IPS-15b (cell line): ENCODE results near the gene OPN3.
"Not testable (repeated sequence)": the region's sequence is repeated elsewhere in the genome, so short reads cannot be mapped to it uniquely, and the experiment has no call there.

Experiments
- H3K27me3 ChIP-seq: one replicate; pipeline ENCODE4 v1.6.1; 2013; ENCODE audit warnings: low read length; ENCODE audit not compliant: control insufficient read depth, insufficient read depth
- H3K36me3 ChIP-seq: one replicate; pipeline ENCODE4 v1.6.1; 2013; ENCODE audit warnings: low read length; ENCODE audit not compliant: control insufficient read depth, insufficient read depth
- H3K4me1 ChIP-seq: one replicate; pipeline ENCODE4 v1.6.1; 2013; ENCODE audit warnings: mild to moderate bottlenecking, low read length; ENCODE audit not compliant: control insufficient read depth, insufficient read depth
- H3K4me3 ChIP-seq: one replicate; pipeline ENCODE4 v1.5.1; 2013; ENCODE audit warnings: low read depth, low read length
- H3K9ac ChIP-seq: one replicate; pipeline ENCODE4 v1.6.1; 2013; ENCODE audit warnings: low read depth, mild to moderate bottlenecking, low read length
- H3K9me3 ChIP-seq: one replicate; pipeline ENCODE4 v1.6.1; 2013; ENCODE audit warnings: mild to moderate bottlenecking, low read length; ENCODE audit not compliant: control insufficient read depth, insufficient read depth

OPN3 gene

GRCh38 chr1:241666419-241666818 lies 26.2 kb upstream of the OPN3 start:
- Histone ChIP-seq H3K9ac (no peak overlapping the region), H3K4me3 (no peak overlapping the region), H3K36me3 (no peaks in the 10 kb centered on the region)

DNA sequence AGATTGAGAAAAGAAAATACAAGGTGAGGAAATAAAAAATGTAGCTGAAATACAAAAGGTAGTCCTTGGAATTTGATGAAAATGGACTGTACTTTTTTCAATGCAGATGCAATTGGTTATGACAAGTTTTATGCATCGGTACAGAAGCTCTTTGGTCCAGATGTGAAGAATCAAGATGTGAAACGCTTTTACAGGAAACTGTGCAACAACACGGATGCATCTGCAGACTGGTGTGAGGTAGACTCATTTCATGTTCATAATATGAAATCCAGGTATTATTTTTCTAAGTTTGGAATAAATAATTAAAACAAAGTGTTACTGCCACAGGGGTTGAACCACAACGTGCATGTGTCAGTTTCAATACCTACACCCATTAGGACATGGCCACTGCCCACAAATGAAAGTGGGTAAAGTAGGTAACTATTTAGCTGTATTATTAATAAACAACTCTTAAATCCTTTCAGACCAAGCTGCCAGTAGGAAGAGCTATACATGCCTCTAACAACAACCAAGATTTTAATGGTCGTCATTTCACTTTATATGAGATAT lies 20.3 kb upstream of the OPN3 start:
- Histone ChIP-seq H3K4me3 (no peak overlapping the region), H3K4me1 (no peaks in the 10 kb centered on the region), H3K36me3 (no peaks in the 10 kb centered on the region), H3K27me3 (no peaks in the 10 kb centered on the region), H3K9me3 (no peaks in the 10 kb centered on the region), H3K9ac (no peak overlapping the region)

More at GRCh38 chr1:241666419-241666818, 26.2 kb upstream of the OPN3 start:
- Histone ChIP-seq H3K9me3 (no peaks in the 10 kb centered on the region), H3K27me3 (no peaks in the 10 kb centered on the region), H3K4me1 (no peaks in the 10 kb centered on the region)

DNA sequence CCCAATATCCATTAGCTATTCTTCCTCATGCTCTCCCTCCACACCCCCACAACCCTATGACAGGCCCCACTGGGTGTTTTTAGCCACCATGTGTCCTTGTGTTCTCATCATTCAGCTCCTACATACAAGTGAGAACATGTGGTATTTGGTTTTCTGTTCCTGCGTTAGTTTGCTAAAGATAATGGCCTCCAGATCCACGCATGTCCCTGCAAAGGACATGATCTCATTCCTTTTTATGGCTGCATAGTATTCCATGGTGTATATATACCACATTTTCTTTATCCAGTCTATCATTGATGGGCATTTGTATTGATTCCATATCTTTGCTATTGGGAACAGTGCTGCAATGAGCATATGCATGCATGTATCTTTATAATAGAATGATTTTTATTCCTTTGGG lies 18.8 kb upstream of the OPN3 start:
- not testable (repeated sequence) for H3K4me1 ChIP-seq, H3K36me3 ChIP-seq, H3K9ac ChIP-seq, H3K9me3 ChIP-seq, H3K27me3 ChIP-seq, H3K4me3 ChIP-seq

- Histone ChIP-seq H3K4me3 (no peak overlapping the region), H3K9me3 (no peaks in the 10 kb centered on the region), H3K27me3 (no peaks in the 10 kb centered on the region), H3K36me3 (no peaks in the 10 kb centered on the region), H3K4me1 (no peaks in the 10 kb centered on the region), H3K9ac (no peak overlapping the region)
Measured at GRCh38 chr1:241658081-241658793, 18.1 kb upstream of the OPN3 start.

DNA sequence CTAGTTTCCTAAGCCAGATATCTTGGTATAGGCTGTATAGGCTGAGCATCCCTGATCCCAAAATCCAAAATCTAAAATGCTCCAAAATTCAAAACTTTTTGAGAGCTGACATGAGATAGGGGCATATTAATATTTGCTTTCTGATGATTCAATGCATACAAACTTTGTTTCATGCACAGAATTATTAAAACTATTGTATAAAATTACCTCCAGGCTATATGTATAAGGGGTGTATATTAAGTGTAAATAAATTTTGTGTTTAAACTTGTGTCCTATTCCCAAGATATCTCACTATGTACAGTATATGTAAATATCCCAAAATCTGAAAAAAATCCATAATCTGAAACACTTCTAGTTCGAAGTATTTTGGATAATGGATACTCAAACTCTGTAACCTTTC lies 14.5 kb upstream of the OPN3 start:
- Histone ChIP-seq H3K9ac (no peak overlapping the region), H3K4me3 (no peak overlapping the region), H3K4me1 (no peaks in the 10 kb centered on the region), H3K9me3 (no peaks in the 10 kb centered on the region), H3K36me3 (no peaks in the 10 kb centered on the region), H3K27me3 (no peaks in the 10 kb centered on the region)

DNA sequence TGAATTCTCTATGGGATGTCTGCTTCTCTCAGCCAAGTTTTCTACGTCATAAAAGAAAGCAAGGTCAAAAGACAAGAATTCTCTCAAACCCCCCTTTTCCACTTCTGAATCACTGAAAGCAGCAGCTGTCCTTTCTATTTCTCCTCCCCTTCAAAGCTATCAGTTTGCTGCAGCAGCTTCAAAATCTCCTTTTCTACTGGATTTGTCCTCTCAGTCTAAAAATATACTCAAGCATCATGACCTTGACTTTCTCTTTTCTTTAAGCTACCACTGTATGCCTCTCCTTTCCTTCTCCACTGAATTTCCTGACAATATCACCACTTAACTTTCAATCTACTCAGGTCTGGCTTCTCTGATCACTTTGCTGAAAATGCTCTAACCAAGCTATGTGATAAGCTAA lies 13.8 kb upstream of the OPN3 start:
- Histone ChIP-seq H3K36me3 (no peaks in the 10 kb centered on the region), H3K4me3 (no peak overlapping the region), H3K9ac (no peak overlapping the region), H3K4me1 (no peaks in the 10 kb centered on the region), H3K9me3 (no peaks in the 10 kb centered on the region), H3K27me3 (no peaks in the 10 kb centered on the region)

DNA sequence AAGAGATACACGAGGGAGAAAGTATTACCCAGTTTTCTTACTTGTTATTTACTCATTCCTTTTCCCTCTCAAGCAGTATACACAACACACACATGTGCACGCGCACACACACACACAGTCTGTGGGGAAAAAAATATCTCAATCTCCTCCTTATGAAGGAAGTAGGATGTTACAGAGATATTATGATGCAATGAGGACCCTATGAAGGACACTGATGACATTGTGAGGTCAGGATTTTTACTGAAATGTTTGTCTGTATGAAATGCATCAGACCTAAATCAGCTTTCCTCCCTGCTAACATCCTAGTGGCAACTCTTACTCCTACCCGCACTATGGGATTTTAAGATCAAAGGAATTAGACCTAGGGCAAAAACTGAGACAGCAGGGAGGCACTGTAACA lies 11.8 kb upstream of the OPN3 start, which contains the start of gene WDR64:
Gene WDR64 (plus strand): TSS at position 270 of the 400 bp plus-strand sequence. CDS start 204 bp downstream, outside the sequence.
- H3K27me3 ChIP-seq, result no peaks in the 10 kb centered on the region
- no peak within 1 kb of the TSS for H3K9ac ChIP-seq
- no peaks in the 10 kb centered on the region for H3K36me3 ChIP-seq
- H3K4me3 ChIP-seq, result no peak within 1 kb of the TSS
- no peaks in the 10 kb centered on the region for H3K9me3 ChIP-seq
- no peaks in the 10 kb centered on the region for H3K4me1 ChIP-seq

DNA sequence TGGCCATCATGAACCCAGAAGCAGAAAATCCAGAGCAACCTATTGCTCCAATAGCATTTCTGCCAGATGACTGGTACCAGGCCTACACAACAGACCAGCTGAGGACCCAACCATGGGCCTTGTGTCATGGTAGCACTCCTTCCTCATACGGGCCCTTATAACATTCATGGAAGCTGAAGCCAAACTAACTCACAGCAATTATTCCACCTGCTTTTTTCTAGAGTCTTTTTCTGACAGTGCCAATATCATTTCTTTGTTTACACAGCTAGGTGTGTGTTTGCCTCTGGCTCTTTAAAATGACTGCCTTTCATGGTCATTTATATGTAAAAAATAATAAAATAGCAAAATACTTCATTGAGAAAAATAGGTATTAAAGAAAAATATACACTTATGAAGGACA lies 8.0 kb upstream of the OPN3 start:
- Histone ChIP-seq H3K9ac (no peak overlapping the region), H3K9me3 (no peaks in the 10 kb centered on the region), H3K4me1 (no peaks in the 10 kb centered on the region), H3K36me3 (no peaks in the 10 kb centered on the region), H3K4me3 (no peak overlapping the region), H3K27me3 (no peaks in the 10 kb centered on the region)

DNA sequence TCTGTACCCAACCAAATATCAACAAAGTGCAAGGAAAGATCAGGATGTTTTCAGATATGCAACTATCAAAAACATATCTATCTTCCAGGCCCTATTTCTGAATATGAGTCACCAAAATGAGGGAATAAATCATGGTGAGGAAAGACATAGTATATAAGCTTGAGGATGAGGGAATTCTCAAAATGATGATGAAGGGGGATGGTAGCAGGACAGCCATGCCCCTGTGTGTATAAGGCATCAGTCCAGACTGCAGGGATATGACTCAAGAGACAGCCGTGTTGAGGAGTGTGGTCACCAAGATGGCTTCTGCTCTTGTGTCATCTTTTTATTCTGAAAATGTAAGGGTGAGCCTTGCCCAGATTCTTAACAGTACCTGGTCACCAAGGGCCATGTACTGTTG lies 7.5 kb upstream of the OPN3 start:
- Histone ChIP-seq H3K9ac (no peak overlapping the region), H3K36me3 (no peaks in the 10 kb centered on the region), H3K4me1 (no peaks in the 10 kb centered on the region), H3K4me3 (no peak overlapping the region), H3K9me3 (no peaks in the 10 kb centered on the region), H3K27me3 (no peaks in the 10 kb centered on the region)

- no peaks in the 10 kb centered on the region for H3K9me3 ChIP-seq
- H3K4me3 ChIP-seq, result no peak overlapping the region
- no peaks in the 10 kb centered on the region for H3K27me3 ChIP-seq
- no peaks in the 10 kb centered on the region for H3K36me3 ChIP-seq
- no peak overlapping the region for H3K9ac ChIP-seq
- H3K4me1 ChIP-seq, result no peaks in the 10 kb centered on the region
Measured at GRCh38 chr1:241646201-241646600, 6.0 kb upstream of the OPN3 start.

- Histone ChIP-seq H3K4me3 (no peak overlapping the region), H3K9me3 (no peaks in the 10 kb centered on the region), H3K36me3 (no peaks in the 10 kb centered on the region), H3K9ac (no peak overlapping the region), H3K4me1 (no peaks in the 10 kb centered on the region), H3K27me3 (no peaks in the 10 kb centered on the region)
Measured at GRCh38 chr1:241645199-241645598, 5.0 kb upstream of the OPN3 start.

DNA sequence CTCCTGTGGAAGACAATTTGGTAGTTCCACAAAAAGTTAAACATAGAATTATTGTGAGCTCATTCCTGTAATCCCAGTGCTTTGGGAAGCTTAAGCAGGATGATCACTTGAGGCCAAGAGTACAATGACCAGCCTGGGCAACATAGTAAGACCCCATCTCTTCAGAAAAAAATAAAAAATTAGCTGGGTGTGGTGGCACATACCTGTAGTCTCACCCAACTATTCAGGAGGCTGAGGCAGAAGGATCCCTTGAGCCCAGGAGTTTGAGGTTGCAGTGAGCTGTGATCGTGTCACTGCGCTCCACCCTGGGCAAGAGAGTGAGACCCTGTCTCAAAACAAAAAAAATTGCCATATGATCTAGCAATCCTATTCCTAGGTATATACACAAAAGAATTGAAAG lies 4.1 kb upstream of the OPN3 start:
- Histone ChIP-seq H3K9me3 (no peaks in the 10 kb centered on the region), H3K9ac (no peak overlapping the region), H3K4me3 (no peak overlapping the region), H3K36me3 (peaks cover 4% of the 10 kb centered on the region), H3K4me1 (no peaks in the 10 kb centered on the region), H3K27me3 (no peaks in the 10 kb centered on the region)
